Activated gamma-delta T cell treated with Interleukin-2 at 50 U/mL for 16 hours (primary cell): Measurements from ENCODE around the gene ZDHHC11.
"Not testable (repeated sequence)": the region's sequence is repeated elsewhere in the genome, so short reads cannot be mapped to it uniquely, and the experiment has no call there.

Source experiments
- DNase-seq: peaks from one replicate; pipeline ENCODE4 v3.0.0-alpha.2; 2020

Gene ZDHHC11

DNA sequence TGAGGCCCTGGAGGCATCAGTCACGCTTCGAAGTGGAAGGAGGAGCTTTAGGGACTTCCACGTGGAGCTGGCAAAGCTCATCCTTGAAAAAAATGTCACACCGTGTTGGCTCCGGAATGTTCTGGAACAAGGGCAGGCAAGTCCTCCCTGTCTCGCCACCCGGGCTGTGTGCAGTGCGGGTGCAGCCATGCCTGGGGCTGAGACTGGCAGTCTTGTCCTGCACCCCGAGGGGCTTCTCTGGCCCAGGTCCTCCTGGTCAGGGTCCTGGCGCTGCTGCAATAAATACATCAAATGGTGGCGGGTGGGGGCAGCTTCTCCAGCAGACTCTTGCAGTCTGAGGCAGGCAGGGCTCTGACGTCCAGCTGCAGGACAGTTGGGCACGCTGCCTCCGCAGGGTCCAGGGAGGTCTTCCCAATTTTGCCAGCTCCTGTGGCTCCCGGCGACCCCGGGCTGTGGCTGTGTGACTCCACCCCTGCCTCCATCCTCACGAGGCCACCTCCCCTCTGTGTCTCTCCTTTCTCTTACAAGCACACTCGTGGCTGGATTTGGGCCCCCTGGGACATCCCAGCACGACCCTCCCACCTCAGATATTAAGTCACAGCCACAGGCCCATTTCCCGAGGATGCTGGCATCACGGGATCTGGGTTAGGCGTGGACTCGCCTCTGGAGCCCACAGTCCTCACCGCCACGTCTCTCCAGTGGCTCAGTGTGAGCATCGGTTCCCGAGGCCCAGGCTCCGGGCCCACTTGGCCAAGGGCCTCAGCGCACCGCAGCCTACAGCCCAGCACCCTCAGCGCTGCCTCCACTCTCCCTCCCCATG lies 8.2 kb downstream of the ZDHHC11 start:
- peak; percentile 2 for DNase-seq

- DNase-seq: peak; percentile 2
Observed at GRCh38 chr5:841531-842401, 9.0 kb downstream of the ZDHHC11 start.

DNA sequence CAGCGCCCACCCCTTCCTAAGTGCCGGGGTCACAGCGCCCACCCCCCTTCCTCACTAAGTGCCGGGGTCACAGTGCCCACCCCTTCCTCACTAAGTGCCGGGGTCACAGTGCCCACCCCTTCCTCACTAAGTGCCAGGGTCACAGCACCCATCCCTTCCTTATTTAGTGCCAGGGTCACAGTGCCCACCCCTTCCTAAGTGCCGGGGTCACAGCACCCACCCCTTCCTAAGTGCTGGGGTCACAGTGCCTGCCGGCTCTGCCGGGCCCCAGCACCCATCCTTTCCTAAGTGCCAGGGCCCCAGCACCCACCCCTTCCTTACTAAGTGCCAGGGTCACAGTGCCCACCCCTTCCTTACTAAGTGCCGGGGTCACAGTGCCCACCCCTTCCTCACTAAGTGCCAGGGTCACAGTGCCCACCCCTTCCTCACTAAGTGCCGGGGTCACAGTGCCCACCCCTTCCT lies 9.8 kb downstream of the ZDHHC11 start:
- DNase-seq: not testable (repeated sequence)

DNA sequence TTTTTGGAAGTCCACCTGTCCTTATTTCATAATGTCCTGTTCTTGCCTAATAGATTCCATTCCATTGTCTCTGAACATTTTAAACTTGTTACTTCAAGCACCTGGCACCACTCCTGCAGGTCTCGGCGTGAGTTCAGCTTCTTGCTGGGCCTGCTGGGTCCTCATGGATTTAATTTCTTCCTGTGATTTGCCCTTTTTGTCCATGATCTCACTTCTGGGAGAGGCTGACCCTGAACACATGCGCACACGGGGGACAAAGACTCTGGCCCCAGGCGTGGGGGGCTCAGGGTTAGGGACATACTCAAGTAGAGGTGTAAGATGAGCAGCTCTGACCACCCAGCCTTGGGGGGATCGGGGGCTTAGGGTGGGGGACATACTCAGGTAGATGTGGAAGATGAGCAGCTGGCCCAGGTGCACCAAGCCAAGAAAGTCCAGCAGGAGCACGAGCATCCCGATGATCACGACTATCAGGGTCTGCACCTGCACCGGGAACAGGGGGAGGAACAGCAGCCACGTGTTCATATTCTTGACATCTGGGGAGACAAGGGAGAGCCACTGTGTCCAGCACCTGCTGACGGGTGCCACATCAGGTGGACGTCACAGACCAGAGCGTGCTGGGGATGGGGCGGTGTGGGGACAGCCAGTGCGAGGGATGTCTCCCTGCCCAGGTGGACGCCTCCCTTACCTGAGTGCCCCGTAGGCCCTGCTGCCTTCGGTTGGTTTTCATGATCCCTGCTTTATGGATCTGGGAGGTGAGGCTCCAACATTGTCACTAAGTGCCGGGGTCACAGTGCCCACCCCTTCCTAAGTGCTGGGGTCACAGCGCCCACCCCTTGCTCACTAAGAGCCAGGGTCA lies 10.4 kb downstream of the ZDHHC11 start:
- DNase-seq: peak; percentile 5

DNA sequence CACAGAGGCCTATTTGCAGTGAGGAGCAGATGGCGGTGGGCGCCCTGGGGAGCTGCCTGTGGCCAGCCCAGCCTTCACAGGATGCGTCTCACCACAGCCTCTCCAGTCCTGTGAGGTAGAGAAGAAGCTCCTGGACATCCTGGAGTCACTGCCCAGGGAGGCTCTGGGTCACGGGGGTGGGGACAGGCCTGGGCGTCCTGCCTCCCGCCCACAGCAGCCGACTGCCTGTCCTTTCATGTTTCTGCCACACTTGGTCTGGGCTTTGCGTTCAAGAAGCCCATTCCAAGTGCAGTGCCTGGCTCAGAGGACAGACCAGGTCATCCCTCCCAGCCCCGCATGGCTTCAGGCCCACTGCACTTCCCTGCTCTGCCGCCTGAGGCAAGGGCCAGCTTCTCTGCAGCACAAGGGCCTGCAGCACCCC lies 12.3 kb downstream of the ZDHHC11 start:
- not testable (repeated sequence) for DNase-seq

DNA sequence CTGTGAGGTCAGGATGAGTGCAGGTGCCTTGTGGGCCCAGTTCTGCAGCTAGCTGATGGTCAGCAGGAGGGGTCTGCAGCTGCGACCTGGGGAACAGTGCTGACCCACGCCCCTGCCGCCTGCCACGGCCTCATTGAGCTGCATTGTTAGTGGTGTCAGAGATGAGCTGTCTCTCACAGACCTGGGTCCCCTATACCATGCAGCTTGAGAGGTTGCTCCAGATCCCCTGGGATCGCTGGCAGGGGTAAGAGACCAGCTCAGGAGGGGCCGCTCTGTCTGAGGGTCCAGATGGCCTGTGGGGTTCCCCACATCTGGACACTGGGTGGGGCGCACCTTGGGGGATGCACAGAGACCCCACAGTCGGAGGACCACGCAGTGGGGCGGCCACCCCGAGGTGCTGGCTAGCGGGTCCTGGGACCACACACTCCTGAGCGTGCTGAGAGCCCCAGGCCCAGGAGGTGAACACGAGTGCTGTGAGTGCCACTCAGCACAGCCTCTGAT lies 13.1 kb downstream of the ZDHHC11 start:
- not testable (repeated sequence) for DNase-seq

DNA sequence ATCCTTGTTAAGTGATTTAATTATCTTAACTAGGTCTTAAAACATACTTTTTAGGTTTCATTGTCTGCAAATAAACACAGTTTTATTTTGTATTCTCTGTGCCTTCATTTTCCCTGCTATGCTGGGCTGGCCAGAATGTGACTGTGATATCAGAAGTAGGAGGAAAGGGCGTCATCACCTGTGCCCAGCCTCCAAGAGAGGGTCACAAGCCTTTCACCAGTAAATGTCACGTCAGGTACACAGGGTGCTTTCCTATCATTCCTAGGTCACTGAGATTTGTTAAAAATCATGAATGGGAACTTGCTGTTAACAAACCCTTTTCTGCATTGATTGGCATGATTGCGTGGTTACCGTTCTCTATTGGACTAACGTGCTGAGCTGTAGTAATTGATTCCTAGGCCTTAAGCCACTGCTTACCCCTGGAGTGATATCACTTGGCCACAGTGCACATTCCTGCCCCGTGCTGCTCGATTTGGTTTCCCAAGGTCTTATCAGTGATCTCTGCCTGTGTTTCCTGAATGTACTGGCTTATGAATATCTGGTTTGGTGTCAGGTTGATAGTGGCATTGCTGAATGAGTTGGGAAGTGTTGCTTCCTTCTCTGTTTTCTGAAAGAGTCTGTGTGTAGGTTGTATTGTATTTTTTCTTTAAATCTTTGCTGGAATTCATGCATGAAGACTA lies 14.7 kb downstream of the ZDHHC11 start:
- not testable (repeated sequence) for DNase-seq

GRCh38 chr5:834013-834412 lies 16.8 kb downstream of the ZDHHC11 start:
- not testable (repeated sequence) for DNase-seq

DNA sequence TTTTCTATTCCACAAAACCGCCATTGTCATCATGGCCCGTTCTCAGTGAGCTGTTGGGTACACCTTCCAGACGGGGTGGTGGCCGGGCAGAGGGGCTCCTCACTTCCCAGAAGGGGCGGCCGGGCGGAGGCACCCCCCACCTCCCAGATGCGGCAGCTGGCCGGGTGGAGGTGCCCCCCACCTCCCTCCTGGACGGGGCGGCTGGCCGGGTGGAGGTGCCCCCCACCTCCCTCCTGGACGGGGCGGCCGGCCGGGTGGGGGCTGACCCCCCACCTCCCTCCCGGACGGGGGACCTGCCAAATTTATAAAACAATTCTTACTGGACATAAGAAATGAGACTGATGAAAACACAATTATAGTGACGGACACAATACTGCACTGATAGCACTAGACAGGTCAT lies 22.6 kb downstream of the ZDHHC11 start:
- DNase-seq: not testable (repeated sequence)

GRCh38 chr5:825544-825943 lies 25.2 kb downstream of the ZDHHC11 start:
- DNase-seq: not testable (repeated sequence)

DNA sequence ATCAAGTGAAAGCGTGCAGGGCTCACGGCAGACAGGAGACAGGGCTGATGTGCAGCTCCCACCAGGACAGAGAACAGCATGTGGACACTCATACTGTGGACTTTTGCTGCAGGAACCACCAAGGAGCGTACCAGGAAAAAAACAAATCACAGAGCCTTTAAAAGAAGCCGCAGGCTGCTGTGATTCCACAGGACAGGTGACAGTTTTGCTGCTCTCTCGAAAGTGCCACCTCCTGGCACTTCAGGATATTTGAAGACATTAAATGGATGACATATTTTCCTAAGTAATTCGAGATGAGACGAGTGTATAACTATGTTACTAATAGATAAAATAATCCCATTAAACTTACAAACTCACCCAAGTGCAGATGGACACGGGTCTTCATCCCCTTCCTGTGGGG lies 29.3 kb downstream of the ZDHHC11 start:
- no peak for DNase-seq

- no peak for DNase-seq
Observed at GRCh38 chr5:820245-820644, 30.5 kb downstream of the ZDHHC11 start.

DNA sequence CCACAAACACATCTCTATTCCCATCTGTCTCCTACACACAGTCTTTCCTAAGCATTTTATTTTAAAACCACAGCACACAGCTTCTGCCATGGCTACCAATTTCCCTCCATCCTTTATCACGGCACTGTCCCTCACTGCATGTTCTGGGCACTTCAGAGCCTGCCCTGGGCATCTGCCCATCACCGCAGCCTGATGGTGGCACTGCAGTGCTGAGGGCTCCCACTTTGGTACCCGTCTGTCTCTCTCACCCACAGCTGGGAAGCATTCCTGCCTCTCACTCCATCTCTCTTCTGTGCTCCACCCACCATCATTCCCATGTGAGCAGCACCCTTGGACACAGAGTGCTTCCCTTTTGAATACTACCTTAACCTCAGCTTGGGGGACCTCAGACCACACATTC lies 31.7 kb downstream of the ZDHHC11 start:
- no peak for DNase-seq

- DNase-seq: no peak
Observed at GRCh38 chr5:816176-816575, 34.6 kb downstream of the ZDHHC11 start.

- DNase-seq: no peak
Observed at GRCh38 chr5:815449-815848, 35.3 kb downstream of the ZDHHC11 start.

DNA sequence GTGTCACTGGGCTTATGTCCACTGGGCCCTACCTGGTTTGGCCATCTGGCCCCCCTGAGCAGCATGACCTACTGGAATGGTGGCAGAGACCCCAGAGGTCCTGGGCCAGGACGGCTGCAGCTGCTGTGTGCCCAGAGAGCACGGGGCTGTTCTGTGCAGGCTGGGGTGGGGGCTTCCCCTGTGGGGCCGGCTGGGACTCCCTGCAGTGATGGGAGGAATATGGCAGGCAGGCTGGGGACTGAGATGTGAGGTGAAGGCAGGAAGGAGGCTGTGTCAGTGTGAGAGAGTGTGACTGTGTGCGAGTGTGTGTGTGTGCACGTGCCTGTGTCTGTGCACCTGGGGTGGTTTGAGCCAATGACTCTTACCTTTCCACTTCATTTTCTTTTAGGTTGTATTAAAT lies 37.2 kb downstream of the ZDHHC11 start:
- DNase-seq: not testable (repeated sequence)

- not testable (repeated sequence) for DNase-seq
Observed at GRCh38 chr5:811384-811783, 39.4 kb downstream of the ZDHHC11 start.

GRCh38 chr5:807719-808514 lies 42.9 kb downstream of the ZDHHC11 start:
- not testable (repeated sequence) for DNase-seq

DNA sequence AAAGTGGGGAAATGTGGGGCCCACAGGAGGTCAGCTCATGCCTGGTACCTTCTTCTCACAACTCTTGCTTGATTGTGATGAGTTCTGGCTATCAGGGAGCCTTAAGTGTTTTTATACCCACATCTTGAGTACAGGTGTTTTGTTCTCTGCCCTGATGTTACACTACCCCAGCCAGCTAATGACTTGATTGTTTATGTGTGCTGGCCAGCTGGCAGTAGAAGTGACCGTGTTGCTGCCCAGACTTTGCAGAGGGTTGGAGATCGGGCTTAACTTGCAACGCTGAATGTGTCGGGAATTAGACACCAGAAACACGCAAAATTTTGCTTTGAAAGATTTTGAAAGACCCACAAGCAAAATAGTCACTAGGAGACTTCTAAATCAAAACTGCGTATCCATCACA lies 49.3 kb downstream of the ZDHHC11 start:
- no peak for DNase-seq

- DNase-seq: not testable (repeated sequence)
Observed at GRCh38 chr5:801055-801454, 49.7 kb downstream of the ZDHHC11 start.
